ENCODE measurements around the gene HESX1. TPM values are rescaled to one million over a fixed set of nuclear protein-coding genes. Genes with fewer than 3 reads are reported as not detected.

HESX1 gene
- total and polyA plus RNA-seq, 2 of the 13 experiments (the other 11 are each of a cell fraction or from before 2014, with no cell fraction given) = 0.57 to 0.75 TPM

DNA sequence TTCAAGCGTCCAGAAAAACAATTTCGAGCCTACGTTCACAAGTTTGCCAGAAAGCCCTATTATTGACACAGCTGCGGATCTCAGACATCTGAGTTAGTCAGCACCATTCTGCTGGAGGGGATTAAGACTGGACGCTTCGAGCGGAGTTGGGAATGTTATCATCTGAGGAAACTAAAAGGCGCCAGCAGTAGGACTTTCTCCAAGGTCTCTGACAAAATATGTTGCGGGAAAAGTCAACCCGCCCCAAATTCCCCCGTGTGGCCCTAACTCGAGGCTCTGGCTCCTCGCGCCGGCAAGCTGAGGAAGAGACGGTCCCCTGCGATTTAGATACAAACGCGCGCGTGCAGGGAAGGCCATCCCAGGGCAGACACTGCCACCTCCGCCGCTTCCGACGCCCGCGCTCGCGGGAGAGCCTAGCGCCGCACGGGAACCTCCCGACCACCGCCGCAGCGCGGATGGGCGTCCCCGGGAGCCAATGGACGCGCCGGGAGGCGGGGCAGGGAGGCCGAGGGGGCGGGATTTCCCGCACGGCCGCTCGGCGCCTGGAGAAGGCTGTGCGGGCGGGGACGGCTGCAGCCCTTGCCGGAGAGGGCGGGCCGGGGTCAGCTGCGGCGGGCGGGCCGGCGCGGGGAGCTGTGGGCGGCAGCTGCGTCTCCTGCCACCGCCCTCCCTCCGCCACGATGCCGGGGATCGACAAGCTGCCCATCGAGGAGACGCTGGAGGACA, 27.6 kb upstream of the HESX1 start, which contains the start of gene APPL1 (continued):
- TF ChIP-seq ZNF354B (CRISPR knock-in tag; IDR thresholded peaks at IDR 0.05) (0 out of 2 replicates have a peak, but pooled peaks have one; percentile 44), MED13 (CRISPR knock-in tag; IDR thresholded peaks at IDR 0.05) (no peak; the same call in none of the 2 replicates), MTF1 (CRISPR knock-in tag; IDR thresholded peaks at IDR 0.05) (0 out of 2 replicates have a peak, but pooled peaks have one; percentile 69), FOXA3 (CRISPR knock-in tag; IDR thresholded peaks at IDR 0.05) (peak; percentile 48; the same call in 1 of the 2 replicates), RBM39 (IDR thresholded peaks at IDR 0.05; ENCODE audit: low read depth, low read length, poor library complexity, severe bottlenecking) (no peak), ZNF776 (CRISPR knock-in tag; IDR thresholded peaks at IDR 0.05) (0 out of 2 replicates have a peak, but pooled peaks have one; percentile 49), ZNF207 (IDR thresholded peaks at IDR 0.05; ENCODE audit: borderline replicate concordance) (no peak), DR1 (CRISPR knock-in tag; IDR thresholded peaks at IDR 0.05) (peak; percentile 65; the same call in 1 of the 2 replicates), ZNF205 (CRISPR knock-in tag; IDR thresholded peaks at IDR 0.05) (0 out of 2 replicates have a peak, but pooled peaks have one; percentile 64), CREB1 (IDR thresholded peaks at IDR 0.05) (0 out of 2 replicates have a peak, but pooled peaks have one; percentile 32), CREB1 (CRISPR knock-in tag; IDR thresholded peaks at IDR 0.05) (no peak), CHD2 (IDR thresholded peaks at IDR 0.05; ENCODE audit: low read depth, low read length) (peak; percentile 87), HDAC1 (CRISPR knock-in tag; IDR thresholded peaks at IDR 0.05) (peak; percentile 89), MED1 (CRISPR knock-in tag; IDR thresholded peaks at IDR 0.05) (peak; percentile 38; the same call in 1 of the 2 replicates)
- TF ChIP-seq, protein P1, sequence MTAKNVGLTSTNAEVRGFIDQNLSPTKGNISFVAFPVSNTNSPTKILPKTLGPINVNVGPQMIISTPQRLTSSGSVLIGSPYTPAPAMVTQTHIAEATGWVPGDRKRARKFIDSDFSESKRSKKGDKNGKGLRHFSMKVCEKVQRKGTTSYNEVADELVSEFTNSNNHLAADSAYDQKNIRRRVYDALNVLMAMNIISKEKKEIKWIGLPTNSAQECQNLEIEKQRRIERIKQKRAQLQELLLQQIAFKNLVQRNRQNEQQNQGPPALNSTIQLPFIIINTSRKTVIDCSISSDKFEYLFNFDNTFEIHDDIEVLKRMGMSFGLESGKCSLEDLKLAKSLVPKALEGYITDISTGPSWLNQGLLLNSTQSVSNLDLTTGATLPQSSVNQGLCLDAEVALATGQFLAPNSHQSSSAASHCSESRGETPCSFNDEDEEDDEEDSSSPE (CRISPR knock-in tag; IDR thresholded peaks at IDR 0.05) = peak; percentile 90
- TF ChIP-seq, protein P2, sequence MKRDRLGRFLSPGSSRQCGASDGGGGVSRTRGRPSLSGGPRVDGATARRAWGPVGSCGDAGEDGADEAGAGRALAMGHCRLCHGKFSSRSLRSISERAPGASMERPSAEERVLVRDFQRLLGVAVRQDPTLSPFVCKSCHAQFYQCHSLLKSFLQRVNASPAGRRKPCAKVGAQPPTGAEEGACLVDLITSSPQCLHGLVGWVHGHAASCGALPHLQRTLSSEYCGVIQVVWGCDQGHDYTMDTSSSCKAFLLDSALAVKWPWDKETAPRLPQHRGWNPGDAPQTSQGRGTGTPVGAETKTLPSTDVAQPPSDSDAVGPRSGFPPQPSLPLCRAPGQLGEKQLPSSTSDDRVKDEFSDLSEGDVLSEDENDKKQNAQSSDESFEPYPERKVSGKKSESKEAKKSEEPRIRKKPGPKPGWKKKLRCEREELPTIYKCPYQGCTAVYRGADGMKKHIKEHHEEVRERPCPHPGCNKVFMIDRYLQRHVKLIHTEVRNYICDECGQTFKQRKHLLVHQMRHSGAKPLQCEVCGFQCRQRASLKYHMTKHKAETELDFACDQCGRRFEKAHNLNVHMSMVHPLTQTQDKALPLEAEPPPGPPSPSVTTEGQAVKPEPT (CRISPR knock-in tag; IDR thresholded peaks at IDR 0.05; ENCODE audit: low read depth) = no peak
- TF ChIP-seq, protein P3, sequence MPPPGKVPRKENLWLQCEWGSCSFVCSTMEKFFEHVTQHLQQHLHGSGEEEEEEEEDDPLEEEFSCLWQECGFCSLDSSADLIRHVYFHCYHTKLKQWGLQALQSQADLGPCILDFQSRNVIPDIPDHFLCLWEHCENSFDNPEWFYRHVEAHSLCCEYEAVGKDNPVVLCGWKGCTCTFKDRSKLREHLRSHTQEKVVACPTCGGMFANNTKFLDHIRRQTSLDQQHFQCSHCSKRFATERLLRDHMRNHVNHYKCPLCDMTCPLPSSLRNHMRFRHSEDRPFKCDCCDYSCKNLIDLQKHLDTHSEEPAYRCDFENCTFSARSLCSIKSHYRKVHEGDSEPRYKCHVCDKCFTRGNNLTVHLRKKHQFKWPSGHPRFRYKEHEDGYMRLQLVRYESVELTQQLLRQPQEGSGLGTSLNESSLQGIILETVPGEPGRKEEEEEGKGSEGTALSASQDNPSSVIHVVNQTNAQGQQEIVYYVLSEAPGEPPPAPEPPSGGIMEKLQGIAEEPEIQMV (CRISPR knock-in tag; IDR thresholded peaks at IDR 0.05; ENCODE audit: low read depth) = 0 out of 2 replicates have a peak, but pooled peaks have one; percentile 24
- TF ChIP-seq, protein P4, sequence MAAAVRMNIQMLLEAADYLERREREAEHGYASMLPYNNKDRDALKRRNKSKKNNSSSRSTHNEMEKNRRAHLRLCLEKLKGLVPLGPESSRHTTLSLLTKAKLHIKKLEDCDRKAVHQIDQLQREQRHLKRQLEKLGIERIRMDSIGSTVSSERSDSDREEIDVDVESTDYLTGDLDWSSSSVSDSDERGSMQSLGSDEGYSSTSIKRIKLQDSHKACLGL (CRISPR knock-in tag; IDR thresholded peaks at IDR 0.05) = peak; percentile 87
- TF ChIP-seq, protein P5, sequence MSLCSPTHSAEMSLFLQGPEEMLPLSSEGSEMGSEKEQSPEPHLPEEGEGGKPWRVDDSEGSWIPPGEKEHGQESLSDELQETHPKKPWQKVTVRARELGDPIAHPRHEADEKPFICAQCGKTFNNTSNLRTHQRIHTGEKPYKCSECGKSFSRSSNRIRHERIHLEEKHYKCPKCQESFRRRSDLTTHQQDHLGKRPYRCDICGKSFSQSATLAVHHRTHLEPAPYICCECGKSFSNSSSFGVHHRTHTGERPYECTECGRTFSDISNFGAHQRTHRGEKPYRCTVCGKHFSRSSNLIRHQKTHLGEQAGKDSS (CRISPR knock-in tag; IDR thresholded peaks at IDR 0.05; ENCODE audit: borderline replicate concordance, low read depth) = peak; percentile 79
- TF ChIP-seq, protein P6, sequence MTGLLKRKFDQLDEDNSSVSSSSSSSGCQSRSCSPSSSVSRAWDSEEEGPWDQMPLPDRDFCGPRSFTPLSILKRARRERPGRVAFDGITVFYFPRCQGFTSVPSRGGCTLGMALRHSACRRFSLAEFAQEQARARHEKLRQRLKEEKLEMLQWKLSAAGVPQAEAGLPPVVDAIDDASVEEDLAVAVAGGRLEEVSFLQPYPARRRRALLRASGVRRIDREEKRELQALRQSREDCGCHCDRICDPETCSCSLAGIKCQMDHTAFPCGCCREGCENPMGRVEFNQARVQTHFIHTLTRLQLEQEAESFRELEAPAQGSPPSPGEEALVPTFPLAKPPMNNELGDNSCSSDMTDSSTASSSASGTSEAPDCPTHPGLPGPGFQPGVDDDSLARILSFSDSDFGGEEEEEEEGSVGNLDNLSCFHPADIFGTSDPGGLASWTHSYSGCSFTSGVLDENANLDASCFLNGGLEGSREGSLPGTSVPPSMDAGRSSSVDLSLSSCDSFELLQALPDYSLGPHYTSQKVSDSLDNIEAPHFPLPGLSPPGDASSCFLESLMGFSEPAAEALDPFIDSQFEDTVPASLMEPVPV (CRISPR knock-in tag; IDR thresholded peaks at IDR 0.05) = peak; percentile 94; the same call in 1 of the 2 replicates
- TF ChIP-seq, protein P7, sequence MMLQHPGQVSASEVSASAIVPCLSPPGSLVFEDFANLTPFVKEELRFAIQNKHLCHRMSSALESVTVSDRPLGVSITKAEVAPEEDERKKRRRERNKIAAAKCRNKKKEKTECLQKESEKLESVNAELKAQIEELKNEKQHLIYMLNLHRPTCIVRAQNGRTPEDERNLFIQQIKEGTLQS (CRISPR knock-in tag; IDR thresholded peaks at IDR 0.05) = peak; percentile 15; the same call in 1 of the 2 replicates
